RWPE1 (cell line): ENCODE results near the gene EVX1.

ENCODE experiments used
- CTCF ChIA-PET: fragments of 350-600 bp; sonication (Branson Sonifier 250); formaldehyde crosslinking; extraction: SDS; loops from one replicate; lab custom pipeline; 2021; lab: Yijun Ruan, JAX
- POLR2A ChIA-PET: fragments of 400-600 bp; formaldehyde crosslinking; extraction: SDS; loops from one replicate; lab custom pipeline; 2020; ENCODE audit warnings: antibody characterized with exemption; ENCODE audit not compliant: low non-redundant PET; lab: Yijun Ruan, JAX
- DNase-seq: peaks from one replicate; pipeline ENCODE4 v3.0.0; 2012; ENCODE audit warnings: low spot score
- H3K27ac ChIP-seq: fragments of 450-650 bp; 2 replicates; pipeline ENCODE4 v1.5.1; 2017
- CTCF ChIP-seq: fragments of 450-650 bp; conservative IDR thresholded peaks from 2 replicates; pipeline ENCODE4 v1.5.1; 2017; ENCODE audit warnings: low read depth, mild to moderate bottlenecking

Gene EVX1

GRCh38 chr7:27238979-27239386 is 3.6 kb upstream of the EVX1 start:
- no peak overlapping the region for H3K27ac ChIP-seq
- POLR2A ChIA-PET = no interaction called here
- no peak for DNase-seq
- CTCF ChIA-PET = interaction anchor here (0.7 kb wide), 1 partner anchor 506 kb away, joined by 4 read pairs; no protein-coding TSS in a partner anchor
- no peak for TF ChIP-seq CTCF

- CTCF ChIA-PET = interaction anchor here (0.7 kb wide), 1 partner anchor 506 kb away, joined by 4 read pairs; no protein-coding TSS in a partner anchor
- no peak for TF ChIP-seq CTCF
Measured at GRCh38 chr7:27239387-27240014, 3.1 kb upstream of the EVX1 start.

GRCh38 chr7:27240015-27240731 is 2.4 kb upstream of the EVX1 start:
- no peak for TF ChIP-seq CTCF
- ChIA-PET CTCF (interaction anchor here (0.7 kb wide), 1 partner anchor 501 kb away, joined by 3 read pairs; no protein-coding TSS in a partner anchor), POLR2A (no interaction called here)
- no peak overlapping the region for H3K27ac ChIP-seq
- no peak for DNase-seq

More at GRCh38 chr7:27239387-27240014, 3.1 kb upstream of the EVX1 start:
- POLR2A ChIA-PET = no interaction called here
- no peak for DNase-seq
- no peak overlapping the region for H3K27ac ChIP-seq

- H3K27ac ChIP-seq = no peak overlapping the region
- DNase-seq = no peak
- TF ChIP-seq CTCF = no peak
- ChIA-PET POLR2A (interaction anchor here (0.5 kb wide), 1 partner anchor 176 kb away, joined by 4 read pairs; no protein-coding TSS in a partner anchor), CTCF (interaction anchor here (0.9 kb wide), 1 partner anchor 45 kb away, joined by 4 read pairs; no protein-coding TSS in a partner anchor)
Measured at GRCh38 chr7:27241189-27242056, 1.2 kb upstream of the EVX1 start.

GRCh38 chr7:27242154-27242553 is 448 bp upstream of the EVX1 start:
- POLR2A ChIA-PET = no interaction called here
- DNase-seq = no peak
- TF ChIP-seq CTCF = no peak
- no peak overlapping the region for H3K27ac ChIP-seq
- CTCF ChIA-PET = no interaction called here
